GM12878 (cell line): ENCODE measurements around the gene SLC39A11. TPM values are rescaled to one million over a fixed set of nuclear protein-coding genes. Genes with fewer than 3 reads are reported as not detected.

Source experiments
- ATAC-seq: fragments of 200-7000 bp; cut with Tn5 transposase; 3 replicates; pipeline ENCODE4 v1.9.1; 2020; ENCODE audit warnings: mild to moderate bottlenecking, moderate library complexity
- BruUV-seq: library from RNA; stranded (reverse); fragments of 400-500 nt; replicated peaks from 2 replicates; lab custom pipeline; 2021; lab: Mats Ljungman, UMichigan
- CTCF ChIA-PET: fragments of 300-600 bp; sonication (Branson Sonifier 250); formaldehyde crosslinking; extraction: SDS; loops from one replicate; lab custom pipeline; 2021; ENCODE audit warnings: inconsistent platforms; lab: Yijun Ruan, JAX
- POLR2A ChIA-PET: fragments of 350-600 bp; formaldehyde crosslinking; extraction: SDS; loops from one replicate; lab custom pipeline; 2021; ENCODE audit warnings: inconsistent platforms; lab: Charles Lee
- RAD21 ChIA-PET: fragments of 300-600 bp; sonication (Branson Sonifier 250); formaldehyde crosslinking; loops from one replicate; lab custom pipeline; 2023; ENCODE audit warnings: antibody characterized with exemption; ENCODE audit not compliant: unreplicated experiment; lab: Charles Lee
- SMC1A ChIA-PET: fragments of 300-600 bp; sonication (Branson Sonifier 250); formaldehyde crosslinking; loops from one replicate; lab custom pipeline; 2023; ENCODE audit not compliant: unreplicated experiment, uncharacterized antibody; lab: Charles Lee
- DNase-seq: peaks from one replicate; pipeline ENCODE4 v3.0.0-alpha.2; 2011; ENCODE audit warnings: low read depth, low spot score
- FAIRE-seq: peaks from 3 replicates; lab custom pipeline; 2011; peaks lifted over from hg19 to GRCh38; lab: Jason Lieb, UNC
- H2AFZ ChIP-seq: 2 replicates; pipeline ENCODE4 v1.6.0; 2011; ENCODE audit warnings: low read depth, low read length, control low read depth; ENCODE audit not compliant: control insufficient read depth
- H3K27ac ChIP-seq: 2 replicates; pipeline ENCODE4 v1.5.1; 2011; ENCODE audit warnings: control low read depth; ENCODE audit not compliant: control insufficient read depth, insufficient read depth
- H3K27me3 ChIP-seq, 2 experiments: replicated peaks in 1 of 2; 2 replicates each; pipeline versions ENCODE4 v1.6.0 to v1.6.1; 2011; ENCODE audit warnings: low read length in 1 of 2; ENCODE audit not compliant: control insufficient read depth in 2 of 2, insufficient read depth in 2 of 2
- H3K36me3 ChIP-seq, 2 experiments: 2 replicates each; pipeline ENCODE4 v1.5.1; 2011; ENCODE audit warnings: low read length in 1 of 2; ENCODE audit not compliant: control insufficient read depth in 2 of 2, insufficient read depth in 2 of 2
- H3K4me1 ChIP-seq: 2 replicates; pipeline ENCODE4 v1.6.1; 2011; ENCODE audit warnings: mild to moderate bottlenecking, low read length, moderate library complexity, mixed read lengths; ENCODE audit not compliant: control insufficient read depth, insufficient read depth
- H3K4me2 ChIP-seq: 2 replicates; pipeline ENCODE4 v1.6.0; 2011; ENCODE audit warnings: control low read depth; ENCODE audit not compliant: control insufficient read depth, insufficient read depth
- H3K4me3 ChIP-seq: fragments of 200-600 bp; sonication (generic); 2 replicates; pipeline ENCODE4 v1.5.1; 2016
- H3K79me2 ChIP-seq: 2 replicates; pipeline ENCODE4 v1.6.0; 2011; ENCODE audit warnings: low read length; ENCODE audit not compliant: control insufficient read depth, insufficient read depth
- H3K9ac ChIP-seq: 2 replicates; pipeline ENCODE4 v1.8.0; 2011; ENCODE audit warnings: low read length, control low read depth, mixed read lengths; ENCODE audit not compliant: control insufficient read depth, insufficient read depth
- H3K9me3 ChIP-seq: replicated peaks from 3 replicates; pipeline ENCODE4 v1.5.1; 2011; ENCODE audit warnings: mild to moderate bottlenecking, low read length; ENCODE audit not compliant: control insufficient read depth, insufficient read depth
- H4K20me1 ChIP-seq: 2 replicates; pipeline ENCODE4 v1.6.0; 2011; ENCODE audit not compliant: control insufficient read depth, insufficient read depth
- EED ChIP-seq: sonication (generic); IDR thresholded peaks from 2 replicates; pipeline ENCODE4 v1.6.1; 2016; ENCODE audit warnings: antibody characterized with exemption, low read depth
- MEF2A ChIP-seq: IDR thresholded peaks from 2 replicates; pipeline ENCODE4 v1.6.1; 2011; ENCODE audit warnings: low read depth, mild to moderate bottlenecking, low read length, moderate library complexity; ENCODE audit not compliant: insufficient read depth
- MTA2 ChIP-seq: fragments of 450-650 bp; IDR thresholded peaks from 2 replicates; pipeline ENCODE4 v1.6.1; 2016; ENCODE audit warnings: low read depth, mild to moderate bottlenecking, moderate library complexity
- NR2C1 ChIP-seq: fragments of 450-650 bp; IDR thresholded peaks from 2 replicates; pipeline ENCODE4 v1.6.1; 2017; ENCODE audit warnings: antibody characterized with exemption, mild to moderate bottlenecking, moderate library complexity
- PAX5 ChIP-seq: IDR thresholded peaks from 2 replicates; pipeline ENCODE4 v1.6.1; 2011; ENCODE audit warnings: low read depth, low read length, borderline replicate concordance
- PAX8 ChIP-seq: fragments of 450-650 bp; IDR thresholded peaks from 2 replicates; pipeline ENCODE4 v1.6.1; 2017; ENCODE audit warnings: mild to moderate bottlenecking, moderate library complexity
- RFX5 ChIP-seq: IDR thresholded peaks from 2 replicates; pipeline ENCODE4 v1.6.1; 2011; ENCODE audit warnings: low read depth, low read length, improper control_type of control experiment
- SMARCA5 ChIP-seq: fragments of 450-650 bp; IDR thresholded peaks from 2 replicates; pipeline ENCODE4 v1.6.1; 2017; ENCODE audit warnings: mild to moderate bottlenecking
- TAF1 ChIP-seq: IDR thresholded peaks from 2 replicates; pipeline ENCODE4 v1.6.1; 2011; ENCODE audit warnings: mild to moderate bottlenecking, low read depth, low read length, borderline replicate concordance
- TCF7 ChIP-seq: IDR thresholded peaks from 2 replicates; pipeline ENCODE4 v1.6.1; 2014; ENCODE audit warnings: antibody characterized with exemption, borderline replicate concordance
- USF1 ChIP-seq: IDR thresholded peaks from 2 replicates; pipeline ENCODE4 v1.6.1; 2011; ENCODE audit warnings: borderline replicate concordance, low read depth, mild to moderate bottlenecking, moderate library complexity, mixed read lengths, low read length; ENCODE audit not compliant: insufficient read depth; ENCODE audit errors: extremely low read length
- ZBTB40 ChIP-seq: fragments of 450-650 bp; IDR thresholded peaks from 2 replicates; pipeline ENCODE4 v1.6.1; 2016; ENCODE audit warnings: mild to moderate bottlenecking, moderate library complexity, borderline replicate concordance
- ZSCAN29 ChIP-seq: fragments of 450-650 bp; IDR thresholded peaks from 2 replicates; pipeline ENCODE4 v1.6.1; 2017; ENCODE audit warnings: mild to moderate bottlenecking, moderate library complexity
- WGBS: methylation state at CpG from one replicate; pipeline ENCODE4 v1.1.6; 2016; ENCODE audit warnings: low lambda C conversion rate; ENCODE audit not compliant: insufficient replicate concordance, insufficient coverage; ENCODE audit errors: missing lambda C conversion rate; 5-methylcytosine and 5-hydroxymethylcytosine counted together
- in situ Hi-C: fragments of 300-500 bp; cut with MboI; formaldehyde crosslinking; loops from 9 replicates; pipeline ENCODE4 v1.14.3; 2018; ENCODE audit warnings: mixed read lengths
- intact Hi-C: fragments of 100-400 bp; cut with micrococcal nuclease; formaldehyde crosslinking; loops from one replicate; pipeline ENCODE4 v1.14.2; 2022; ENCODE audit not compliant: unreplicated experiment
- polyA plus RNA-seq, 11 experiments: library from polyadenylated mRNA; depleted of rRNA in 4 of 11; unstranded in 6 of 11; stranded (reverse) in 5 of 11; fragments of >200 nt; fragmentation: Nextera tagmentation in 4 of 11; fragmentation: Illumina TruSeq in 1 of 11; extraction: Ambion mirVana in 4 of 11; extraction: Trizol in 1 of 11; gene quantifications; 1 replicate in 1 of 11; 2 replicates in 10 of 11; pipeline versions ENCODE4 v1.2.1 to v1.2.3, GENCODE V29; 2011 to 2016; ENCODE audit warnings: inconsistent platforms in 2 of 11, missing spikeins in 2 of 11, low read depth in 1 of 11
- total RNA-seq, 4 experiments: library from RNA; depleted of rRNA in 3 of 4; stranded (reverse); fragments of >200 nt in 3 of 4; fragmentation: Illumina TruSeq in 1 of 4; extraction: Trizol in 1 of 4; gene quantifications; 2 replicates each; pipeline versions ENCODE4 v1.2.1 to v1.2.3, GENCODE V29; 2013 to 2021
- TF ChIP-seq, protein P1 (sequence below): fragments of 450-650 bp; IDR thresholded peaks from 2 replicates; pipeline ENCODE4 v1.6.1; 2017; ENCODE audit warnings: low read depth, mild to moderate bottlenecking, moderate library complexity

Gene SLC39A11
- total and polyA plus RNA-seq, 10 of the 15 experiments (the other 5 are each of a cell fraction or from before 2014, with no cell fraction given) = 8.6 to 23.8 (median 14.0) TPM

- WGBS = 68% methylated on average over 6 of the region's 6 CpGs
- intact Hi-C loops = no loop called here
- in situ Hi-C loops = no loop called here
- ATAC-seq = no peak
- no peak for DNase-seq
- Histone ChIP-seq H3K9me3 (no peaks in the 10 kb centered on the region), H3K27ac (no peak overlapping the region), H3K4me2 (no peak overlapping the region), H2AFZ (no peak overlapping the region), H3K4me1 (no peaks in the 10 kb centered on the region), H3K4me3 (no peak overlapping the region), H3K79me2 (no peaks in the 10 kb centered on the region), H3K36me3 (no peaks in the 10 kb centered on the region), H4K20me1 (no peaks in the 10 kb centered on the region), H3K9ac (no peak overlapping the region), H3K27me3 (no peaks in the 10 kb centered on the region)
- FAIRE-seq = no peak
- POLR2A ChIA-PET = no interaction called here
- TF ChIP-seq NR2C1 = no peak
- no peak for TF ChIP-seq EED
- no peak for TF ChIP-seq MTA2
- TF ChIP-seq PAX8 = no peak
- no peak for TF ChIP-seq RFX5
- no peak for TF ChIP-seq TAF1
- no peak for TF ChIP-seq USF1
- TF ChIP-seq MEF2A = no peak
- TF ChIP-seq ZBTB40 = no peak
- TF ChIP-seq PAX5 = no peak
- TF ChIP-seq, protein P1, sequence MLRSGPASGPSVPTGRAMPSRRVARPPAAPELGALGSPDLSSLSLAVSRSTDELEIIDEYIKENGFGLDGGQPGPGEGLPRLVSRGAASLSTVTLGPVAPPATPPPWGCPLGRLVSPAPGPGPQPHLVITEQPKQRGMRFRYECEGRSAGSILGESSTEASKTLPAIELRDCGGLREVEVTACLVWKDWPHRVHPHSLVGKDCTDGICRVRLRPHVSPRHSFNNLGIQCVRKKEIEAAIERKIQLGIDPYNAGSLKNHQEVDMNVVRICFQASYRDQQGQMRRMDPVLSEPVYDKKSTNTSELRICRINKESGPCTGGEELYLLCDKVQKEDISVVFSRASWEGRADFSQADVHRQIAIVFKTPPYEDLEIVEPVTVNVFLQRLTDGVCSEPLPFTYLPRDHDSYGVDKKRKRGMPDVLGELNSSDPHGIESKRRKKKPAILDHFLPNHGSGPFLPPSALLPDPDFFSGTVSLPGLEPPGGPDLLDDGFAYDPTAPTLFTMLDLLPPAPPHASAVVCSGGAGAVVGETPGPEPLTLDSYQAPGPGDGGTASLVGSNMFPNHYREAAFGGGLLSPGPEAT = no peak
- TF ChIP-seq ZSCAN29 = no peak
- TF ChIP-seq SMARCA5 = no peak
- no peak for TF ChIP-seq TCF7
- CTCF ChIA-PET = interaction anchor here (0.6 kb wide), 1 partner anchor 538 kb away, joined by 3 read pairs; no protein-coding TSS in a partner anchor
- SMC1A ChIA-PET = no interaction called here
- RAD21 ChIA-PET = no interaction called here
- no TSS peak for BruUV-seq
Measured at GRCh38 chr17:73101031-73101430, 8.5 kb upstream of the SLC39A11 start.
